Hepatocyte (in vitro differentiated cells): ENCODE measurements around the gene IDH1. TPM values are rescaled to one million over a fixed set of nuclear protein-coding genes. Genes with fewer than 3 reads are reported as not detected.

Experiments used
- DNase-seq: peaks from one replicate; pipeline ENCODE4 v3.0.0-alpha.2; 2016; ENCODE audit warnings: low spot score
- H2AFZ ChIP-seq: fragments of 200-600 bp; sonication (generic); 2 replicates; pipeline ENCODE4 v1.6.0; 2016; ENCODE audit warnings: antibody characterized with exemption, mild to moderate bottlenecking
- H3K27ac ChIP-seq: fragments of 200-600 bp; sonication (generic); 2 replicates; pipeline ENCODE4 v1.5.1; 2016; ENCODE audit warnings: mild to moderate bottlenecking
- H3K27me3 ChIP-seq: fragments of 200-600 bp; sonication (generic); 2 replicates; pipeline ENCODE4 v1.6.1; 2016
- H3K36me3 ChIP-seq: fragments of 200-600 bp; sonication (generic); replicated peaks from 2 replicates; pipeline ENCODE4 v1.5.1; 2016; ENCODE audit warnings: low read depth; ENCODE audit not compliant: insufficient read depth
- H3K4me1 ChIP-seq: fragments of 200-600 bp; sonication (generic); 2 replicates; pipeline ENCODE4 v1.5.1; 2016; ENCODE audit warnings: mild to moderate bottlenecking, moderate library complexity; ENCODE audit not compliant: insufficient read depth
- H3K4me2 ChIP-seq: fragments of 200-600 bp; sonication (generic); 2 replicates; pipeline ENCODE4 v1.6.0; 2016
- H3K4me3 ChIP-seq: fragments of 200-600 bp; sonication (generic); 2 replicates; pipeline ENCODE4 v1.5.1; 2016; ENCODE audit warnings: mild to moderate bottlenecking
- H3K79me2 ChIP-seq: fragments of 200-600 bp; sonication (generic); 2 replicates; pipeline ENCODE4 v1.6.0; 2017; ENCODE audit warnings: mild to moderate bottlenecking
- H3K9me2 ChIP-seq: fragments of 200-600 bp; sonication (generic); replicated peaks from 2 replicates; pipeline ENCODE4 v1.6.0; 2017; ENCODE audit warnings: mild to moderate bottlenecking; ENCODE audit not compliant: insufficient read depth
- H3K9me3 ChIP-seq: fragments of 200-600 bp; sonication (generic); 2 replicates; pipeline ENCODE4 v1.5.1; 2016; ENCODE audit warnings: low read depth, mild to moderate bottlenecking
- H4K20me1 ChIP-seq: fragments of 200-600 bp; sonication (generic); 2 replicates; pipeline ENCODE4 v1.6.0; 2016; ENCODE audit warnings: mild to moderate bottlenecking; ENCODE audit not compliant: insufficient read depth, poor library complexity, severe bottlenecking
- EZH2 ChIP-seq: fragments of 200-600 bp; sonication (generic); IDR thresholded peaks from 2 replicates; pipeline ENCODE4 v1.6.1; 2016; ENCODE audit warnings: antibody characterized with exemption, mild to moderate bottlenecking, borderline replicate concordance
- EZH2phosphoT487 ChIP-seq: fragments of 200-600 bp; sonication (generic); IDR thresholded peaks from one replicate; pipeline ENCODE4 v1.6.1; 2018; ENCODE audit warnings: antibody characterized with exemption, mild to moderate bottlenecking, low read depth, moderate library complexity; ENCODE audit not compliant: unreplicated experiment, severe bottlenecking
- WGBS: methylation state at CpG from one replicate; pipeline ENCODE4 v1.1.6; 2016; ENCODE audit warnings: low lambda C conversion rate; ENCODE audit errors: missing lambda C conversion rate; 5-methylcytosine and 5-hydroxymethylcytosine counted together
- polyA plus RNA-seq: library from polyadenylated mRNA; unstranded; fragments of >200 nt; fragmentation: Nextera tagmentation; extraction: Ambion mirVana; gene quantifications from 2 replicates; pipeline ENCODE4 v1.2.1, GENCODE V29; 2016
- total RNA-seq: library from RNA; depleted of rRNA; stranded (reverse); fragments of >200 nt; gene quantifications from 2 replicates; pipeline ENCODE4 v1.2.3, GENCODE V29; 2014
- TF ChIP-seq, protein P1 (sequence below): fragments of 200-600 bp; sonication (generic); IDR thresholded peaks from 2 replicates; pipeline ENCODE4 v1.5.1; 2016; ENCODE audit warnings: antibody characterized with exemption, mild to moderate bottlenecking; ENCODE audit not compliant: poor library complexity

Gene IDH1
- total and polyA plus RNA-seq, 2 experiments from 2014 or later = 263 to 411 TPM

DNA sequence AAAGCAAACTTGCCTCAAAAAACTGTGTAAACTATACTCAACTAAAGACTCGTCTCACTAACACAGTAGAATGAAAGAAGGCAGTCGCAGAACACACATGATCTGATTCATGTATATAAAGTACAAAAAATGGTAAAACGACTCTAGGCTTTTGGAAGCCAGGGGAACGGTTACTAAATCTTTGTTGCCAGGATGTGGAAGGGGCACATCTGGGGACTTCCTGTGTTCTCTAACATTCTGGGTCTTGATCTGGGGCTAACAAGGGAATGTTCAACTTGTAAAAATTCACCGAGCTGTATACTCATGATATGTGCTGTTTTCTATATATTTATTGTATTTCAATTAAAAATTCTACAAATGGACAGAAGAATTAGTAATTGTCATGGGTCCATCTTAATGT lies 50.7 kb downstream of the IDH1 start:
- no peak for DNase-seq
- no peaks in the 10 kb centered on the region for H3K36me3 ChIP-seq
- H3K4me1 ChIP-seq = no peaks in the 10 kb centered on the region
- H3K4me3 ChIP-seq = no peak overlapping the region
- no peaks in the 10 kb centered on the region for H4K20me1 ChIP-seq
- no peak overlapping the region for H3K4me2 ChIP-seq
- no peaks in the 10 kb centered on the region for H3K79me2 ChIP-seq
- H3K27me3 ChIP-seq = no peaks in the 10 kb centered on the region
- H3K27ac ChIP-seq = no peak overlapping the region
- TF ChIP-seq EZH2 (no peak), EZH2phosphoT487 (no peak)
- TF ChIP-seq, protein P1, sequence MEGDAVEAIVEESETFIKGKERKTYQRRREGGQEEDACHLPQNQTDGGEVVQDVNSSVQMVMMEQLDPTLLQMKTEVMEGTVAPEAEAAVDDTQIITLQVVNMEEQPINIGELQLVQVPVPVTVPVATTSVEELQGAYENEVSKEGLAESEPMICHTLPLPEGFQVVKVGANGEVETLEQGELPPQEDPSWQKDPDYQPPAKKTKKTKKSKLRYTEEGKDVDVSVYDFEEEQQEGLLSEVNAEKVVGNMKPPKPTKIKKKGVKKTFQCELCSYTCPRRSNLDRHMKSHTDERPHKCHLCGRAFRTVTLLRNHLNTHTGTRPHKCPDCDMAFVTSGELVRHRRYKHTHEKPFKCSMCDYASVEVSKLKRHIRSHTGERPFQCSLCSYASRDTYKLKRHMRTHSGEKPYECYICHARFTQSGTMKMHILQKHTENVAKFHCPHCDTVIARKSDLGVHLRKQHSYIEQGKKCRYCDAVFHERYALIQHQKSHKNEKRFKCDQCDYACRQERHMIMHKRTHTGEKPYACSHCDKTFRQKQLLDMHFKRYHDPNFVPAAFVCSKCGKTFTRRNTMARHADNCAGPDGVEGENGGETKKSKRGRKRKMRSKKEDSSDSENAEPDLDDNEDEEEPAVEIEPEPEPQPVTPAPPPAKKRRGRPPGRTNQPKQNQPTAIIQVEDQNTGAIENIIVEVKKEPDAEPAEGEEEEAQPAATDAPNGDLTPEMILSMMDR = no peak
- H3K9me2 ChIP-seq = no peaks in the 10 kb centered on the region
- 67% methylated on average over 5 of the region's 5 CpGs for WGBS
- peak overlapping the region; percentile 40 for H2AFZ ChIP-seq
- no peaks in the 10 kb centered on the region for H3K9me3 ChIP-seq

DNA sequence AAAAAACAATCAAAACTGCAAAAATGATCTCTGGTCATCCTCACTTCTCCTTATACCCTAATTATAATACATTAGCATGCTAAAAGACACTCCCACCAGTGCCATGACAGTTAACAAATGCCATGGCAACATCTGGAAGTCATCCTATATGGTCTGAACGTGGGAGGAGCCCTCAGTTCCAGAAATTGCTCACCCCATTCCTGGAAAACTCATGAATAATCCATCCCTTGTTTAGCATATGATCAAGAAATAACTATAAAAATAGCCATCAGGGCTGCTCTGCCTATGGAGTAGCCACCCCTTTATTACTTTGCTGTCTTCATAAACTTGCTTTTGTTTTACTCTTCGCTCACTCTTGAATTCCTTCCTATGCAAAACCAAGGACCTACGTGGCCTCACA lies 59.3 kb downstream of the IDH1 start:
- H3K4me3 ChIP-seq = no peak overlapping the region
- WGBS = 84% methylated on average over 3 of the region's 3 CpGs
- H3K4me1 ChIP-seq = no peaks in the 10 kb centered on the region
- no peaks in the 10 kb centered on the region for H3K9me2 ChIP-seq
- no peak for DNase-seq
- H2AFZ ChIP-seq = no peak overlapping the region
- no peaks in the 10 kb centered on the region for H3K9me3 ChIP-seq
- H3K27me3 ChIP-seq = no peaks in the 10 kb centered on the region
- TF ChIP-seq EZH2phosphoT487 (no peak), EZH2 (no peak)
- TF ChIP-seq, protein P1 = no peak
- no peaks in the 10 kb centered on the region for H4K20me1 ChIP-seq
- H3K79me2 ChIP-seq = no peaks in the 10 kb centered on the region
- no peaks in the 10 kb centered on the region for H3K36me3 ChIP-seq
- no peak overlapping the region for H3K4me2 ChIP-seq
- H3K27ac ChIP-seq = no peak overlapping the region

DNA sequence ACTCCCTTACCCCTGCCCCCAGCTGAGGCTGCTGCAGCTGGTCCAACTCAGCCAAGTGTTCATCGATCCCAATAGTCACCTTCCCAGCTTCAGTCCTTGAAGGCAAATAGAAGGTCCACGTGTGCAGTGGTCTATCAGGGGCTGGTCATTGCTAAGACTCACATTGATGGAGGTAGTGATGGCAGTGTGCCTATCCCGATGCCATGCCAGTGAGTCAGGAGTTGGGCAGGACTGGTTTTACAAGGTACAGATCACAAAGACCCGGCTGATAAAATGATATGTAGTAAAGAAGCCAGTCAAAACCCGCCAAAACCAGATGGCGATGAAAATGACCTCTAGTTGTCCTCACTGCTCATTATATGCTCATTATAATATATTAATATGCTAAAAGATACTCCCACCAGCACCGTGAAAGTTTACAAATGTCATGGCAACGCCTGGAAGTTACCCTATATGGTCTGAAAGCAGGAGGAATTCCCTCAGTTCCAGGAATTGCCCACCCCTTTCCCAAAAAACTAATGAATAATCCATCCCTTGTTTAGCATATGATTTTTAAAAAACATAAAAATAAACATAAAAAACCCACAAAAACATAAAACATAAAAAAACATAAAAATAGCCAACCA lies 62.1 kb downstream of the IDH1 start:
- DNase-seq = no peak
- TF ChIP-seq EZH2phosphoT487 (no peak), EZH2 (no peak)
- TF ChIP-seq, protein P1 = no peak

More for the DNA sequence above, 62.1 kb downstream of the IDH1 start:
- Histone ChIP-seq H3K4me2 (no peak overlapping the region), H3K4me3 (no peak overlapping the region), H2AFZ (no peak overlapping the region), H3K9me2 (no peaks in the 10 kb centered on the region), H4K20me1 (no peaks in the 10 kb centered on the region), H3K79me2 (no peaks in the 10 kb centered on the region), H3K4me1 (no peaks in the 10 kb centered on the region), H3K27me3 (no peaks in the 10 kb centered on the region), H3K27ac (no peak overlapping the region), H3K36me3 (no peaks in the 10 kb centered on the region), H3K9me3 (no peaks in the 10 kb centered on the region)
- 93% methylated on average over 8 of the region's 8 CpGs for WGBS
